Keratinocyte (primary cell): ENCODE measurements around the gene MYCBPAP. TPM values are rescaled to one million over a fixed set of nuclear protein-coding genes. Genes with fewer than 3 reads are reported as not detected.

ENCODE experiments used
- DNase-seq: peaks from one replicate; pipeline ENCODE4 v3.0.0-alpha.2; 2011; ENCODE audit warnings: low read depth, missing footprints, low spot score
- FAIRE-seq: peaks from 2 replicates; lab custom pipeline; 2011; peaks lifted over from hg19 to GRCh38; lab: Jason Lieb, UNC
- H2AFZ ChIP-seq: 2 replicates; pipeline ENCODE4 v1.6.0; 2012; ENCODE audit warnings: low read length, control low read depth, inconsistent platforms; ENCODE audit not compliant: control insufficient read depth
- H3K27ac ChIP-seq: 2 replicates; pipeline ENCODE4 v1.5.1; 2011; ENCODE audit warnings: low read length; ENCODE audit not compliant: control insufficient read depth, insufficient read depth
- H3K27me3 ChIP-seq: 3 replicates; pipeline ENCODE4 v1.6.0; 2011; ENCODE audit warnings: low read length; ENCODE audit not compliant: control insufficient read depth, insufficient read depth; ENCODE audit errors: extremely low read depth
- H3K36me3 ChIP-seq, 2 experiments: 2 replicates in 1 of 2; 3 replicates in 1 of 2; pipeline ENCODE4 v1.5.1; 2011; ENCODE audit warnings: low read length in 2 of 2, mild to moderate bottlenecking in 1 of 2; ENCODE audit not compliant: control insufficient read depth in 2 of 2, insufficient read depth in 2 of 2; ENCODE audit errors: extremely low read depth in 1 of 2
- H3K4me1 ChIP-seq: 3 replicates; pipeline ENCODE4 v1.5.1; 2011; ENCODE audit warnings: low read length; ENCODE audit not compliant: control insufficient read depth, insufficient read depth; ENCODE audit errors: extremely low read depth
- H3K4me2 ChIP-seq: 3 replicates; pipeline ENCODE4 v1.6.0; 2011; ENCODE audit warnings: low read depth, low read length; ENCODE audit not compliant: control insufficient read depth, insufficient read depth; ENCODE audit errors: extremely low read depth
- H3K4me3 ChIP-seq, 3 experiments: fragments of 200-600 bp in 1 of 3; sonication (generic) in 1 of 3; 2 replicates in 2 of 3; 3 replicates in 1 of 3; pipeline ENCODE4 v1.5.1; 2011 to 2016; ENCODE audit warnings: low read length in 3 of 3, mild to moderate bottlenecking in 3 of 3, control low read depth in 2 of 3, inconsistent platforms in 1 of 3, low read depth in 1 of 3, mixed read lengths in 1 of 3, mixed run types in 1 of 3, moderate library complexity in 1 of 3; ENCODE audit not compliant: control insufficient read depth in 2 of 3, insufficient read depth in 2 of 3; ENCODE audit errors: extremely low read depth in 1 of 3
- H3K79me2 ChIP-seq: 2 replicates; pipeline ENCODE4 v1.6.0; 2012; ENCODE audit warnings: low read length; ENCODE audit not compliant: control insufficient read depth, insufficient read depth
- H3K9ac ChIP-seq: 3 replicates; pipeline ENCODE4 v1.6.0; 2011; ENCODE audit warnings: low read length; ENCODE audit not compliant: control insufficient read depth, insufficient read depth; ENCODE audit errors: extremely low read depth
- H3K9me1 ChIP-seq: 3 replicates; pipeline ENCODE4 v1.6.0; 2011; ENCODE audit warnings: low read length; ENCODE audit not compliant: control insufficient read depth, insufficient read depth; ENCODE audit errors: extremely low read depth
- H3K9me3 ChIP-seq: 2 replicates; pipeline ENCODE4 v1.5.1; 2012; ENCODE audit warnings: low read depth, low read length; ENCODE audit not compliant: control insufficient read depth
- H4K20me1 ChIP-seq: 3 replicates; pipeline ENCODE4 v1.6.0; 2011; ENCODE audit warnings: low read length; ENCODE audit not compliant: control insufficient read depth, insufficient read depth; ENCODE audit errors: extremely low read depth
- CTCF ChIP-seq, 3 experiments: IDR thresholded peaks in 1 of 3; conservative IDR thresholded peaks in 1 of 3; optimal IDR thresholded peaks in 1 of 3; 2 replicates in 2 of 3; 3 replicates in 1 of 3; pipeline versions ENCODE3 to v1.5.1; 2011; ENCODE audit warnings: low read length in 3 of 3, mild to moderate bottlenecking in 3 of 3, moderate library complexity in 2 of 3, control low read depth in 1 of 3, inconsistent platforms in 1 of 3; ENCODE audit not compliant: insufficient read depth in 2 of 3; ENCODE audit errors: extremely low read depth in 1 of 3
- EZH2 ChIP-seq: IDR thresholded peaks from one replicate; pipeline ENCODE4 v1.6.1; 2012; ENCODE audit warnings: inconsistent platforms, mild to moderate bottlenecking, low read length, moderate library complexity
- dilution Hi-C: fragments of 300-500 bp; cut with MboI; formaldehyde crosslinking; loops from one replicate; pipeline ENCODE4 v1.7.0; 2020; ENCODE audit warnings: low sequenced_read_pairs; ENCODE audit not compliant: extremely low pct_ligation_motif_present
- polyA plus RNA-seq, 5 experiments: library from polyadenylated mRNA; depleted of rRNA in 3 of 5; stranded (reverse) in 3 of 5; stranded (forward) in 1 of 5; unstranded in 1 of 5; fragments of >200 nt; gene quantifications; 1 replicate in 1 of 5; 2 replicates in 3 of 5; 3 replicates in 1 of 5; pipeline versions ENCODE4 v1.2.1 to v1.2.3, GENCODE V29; 2011 to 2012; ENCODE audit warnings: missing spikeins in 2 of 5, low read depth in 1 of 5, low replicate concordance in 1 of 5

MYCBPAP gene
- polyA plus RNA-seq, 1 donor (not counting 4 experiments of a cell fraction or from before 2014, with no cell fraction given), result 9.5 TPM

DNA sequence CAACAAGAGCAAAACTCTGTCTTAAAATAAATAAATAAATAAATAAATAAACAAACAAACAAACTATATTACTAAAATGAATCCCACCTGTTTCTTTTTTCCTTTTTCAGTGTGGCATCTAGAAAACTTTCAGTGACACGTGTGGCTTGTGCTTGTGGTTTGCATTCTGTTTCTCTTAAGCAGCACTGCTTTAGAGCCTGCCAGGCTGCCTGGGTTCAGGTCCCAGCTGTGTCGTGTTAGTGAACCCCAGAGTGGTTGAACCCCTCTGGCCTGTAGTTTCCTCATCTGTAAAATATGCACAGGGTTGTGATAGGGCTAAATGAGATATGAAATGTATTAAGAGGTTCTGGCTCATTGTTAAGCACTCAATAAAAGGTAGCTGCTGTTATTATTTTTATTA lies 12.2 kb downstream of the MYCBPAP start:
- H2AFZ ChIP-seq, result no peak overlapping the region
- no peak overlapping the region for H3K4me2 ChIP-seq
- peaks cover 80% of the 10 kb centered on the region for H3K4me1 ChIP-seq
- no peak for TF ChIP-seq CTCF (optimal IDR thresholded peaks at IDR 0.05 in 1 of 3, IDR thresholded peaks at IDR 0.05 in 1 of 3, conservative IDR thresholded peaks at IDR 0.05 in 1 of 3; ENCODE audit: extremely low read depth in 1 of 3, insufficient read depth in 2 of 3, low read length in 3 of 3)
- TF ChIP-seq EZH2, result no peak
- no peak overlapping the region for H3K27ac ChIP-seq
- H4K20me1 ChIP-seq, result no peaks in the 10 kb centered on the region
- dilution Hi-C loops, result no loop called here
- no peak for FAIRE-seq
- no peaks in the 10 kb centered on the region for H3K9me3 ChIP-seq
- no peak overlapping the region for H3K4me3 ChIP-seq
- H3K79me2 ChIP-seq, result peaks cover 2% of the 10 kb centered on the region
- no peaks in the 10 kb centered on the region for H3K36me3 ChIP-seq
- H3K27me3 ChIP-seq, result no peaks in the 10 kb centered on the region
- H3K9ac ChIP-seq, result no peak overlapping the region
- H3K9me1 ChIP-seq, result no peaks in the 10 kb centered on the region
- DNase-seq, result no peak

DNA sequence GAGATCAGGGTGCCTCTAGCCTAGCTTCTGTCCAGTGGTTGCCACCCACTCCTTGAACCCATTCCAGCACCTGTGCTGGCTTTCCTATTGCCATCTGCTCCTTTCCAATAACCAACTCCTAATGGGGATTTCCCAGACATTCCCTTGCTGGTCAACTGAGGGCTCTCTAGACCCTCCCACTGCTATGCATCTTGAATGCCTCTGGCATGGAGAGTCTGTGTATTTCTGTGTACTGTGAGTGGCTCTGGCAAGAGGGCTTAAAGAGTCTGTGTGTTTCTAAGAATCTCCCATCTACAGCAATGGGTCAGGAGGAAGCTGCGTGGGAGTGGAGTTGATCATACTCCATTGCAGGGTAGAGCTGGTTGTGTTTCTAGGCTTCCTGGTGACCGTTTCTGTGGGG lies 13.3 kb downstream of the MYCBPAP start:
- H3K36me3 ChIP-seq, result no peaks in the 10 kb centered on the region
- no peak for DNase-seq
- no peak overlapping the region for H3K27ac ChIP-seq
- H2AFZ ChIP-seq, result no peak overlapping the region
- no peaks in the 10 kb centered on the region for H4K20me1 ChIP-seq
- H3K9ac ChIP-seq, result no peak overlapping the region
- H3K27me3 ChIP-seq, result no peaks in the 10 kb centered on the region
- no peaks in the 10 kb centered on the region for H3K9me3 ChIP-seq
- H3K9me1 ChIP-seq, result no peaks in the 10 kb centered on the region
- dilution Hi-C loops, result no loop called here
- FAIRE-seq, result no peak
- no peak overlapping the region for H3K4me2 ChIP-seq
- H3K4me1 ChIP-seq, result peaks cover 72% of the 10 kb centered on the region
- no peak overlapping the region for H3K4me3 ChIP-seq
- TF ChIP-seq EZH2 (no peak), CTCF (optimal IDR thresholded peaks at IDR 0.05 in 1 of 3, IDR thresholded peaks at IDR 0.05 in 1 of 3, conservative IDR thresholded peaks at IDR 0.05 in 1 of 3; ENCODE audit: extremely low read depth in 1 of 3, insufficient read depth in 2 of 3, low read length in 3 of 3) (no peak)
- peaks cover 2% of the 10 kb centered on the region for H3K79me2 ChIP-seq
